ENCODE results near the gene ZBTB7C.

The ZBTB7C gene

DNA sequence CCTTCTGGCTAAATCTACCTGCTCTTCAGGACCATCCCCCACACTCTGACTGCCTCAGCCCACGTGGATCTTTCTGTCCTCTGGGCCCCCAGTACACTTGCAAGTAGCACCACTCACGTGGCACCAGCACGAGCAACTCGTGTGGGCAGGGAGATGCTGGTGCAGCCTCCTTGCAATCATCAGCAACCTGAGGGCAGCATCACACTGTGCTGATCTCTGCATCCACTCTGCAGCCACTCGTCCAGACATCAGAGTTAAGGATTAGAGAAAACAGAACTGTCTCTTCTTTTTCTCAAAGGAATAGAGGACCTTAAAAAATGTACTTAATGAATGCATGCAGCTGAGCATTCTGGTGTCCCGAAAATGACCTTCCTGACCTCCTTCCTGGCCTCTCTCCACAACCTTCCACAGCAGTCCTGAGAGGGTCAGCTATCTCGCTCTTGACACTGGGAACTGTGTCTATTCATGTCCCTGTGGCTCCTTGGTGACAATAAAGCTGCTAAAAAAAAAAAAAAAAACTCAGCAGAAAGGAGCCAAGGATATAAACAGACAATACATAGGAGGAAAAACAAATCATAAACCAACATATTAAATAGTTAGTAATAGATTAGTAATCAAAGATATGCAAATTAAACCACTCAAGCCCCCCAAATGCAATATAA, 145.9 kb downstream of the ZBTB7C start:
- no peaks in the 10 kb centered on the region for H3K9me3 ChIP-seq (ENCODE audit: low read length)
- no peaks in the 10 kb centered on the region for H3K27me3 ChIP-seq (ENCODE audit: control insufficient read depth in 1 of 2, insufficient read depth in 2 of 2, low read length in 2 of 2)
- H3K27ac ChIP-seq (ENCODE audit: low read depth, low read length): no peak overlapping the region
- H3K9ac ChIP-seq (ENCODE audit: low read length): no peak overlapping the region
- H3K4me1 ChIP-seq (ENCODE audit: insufficient read depth, low read length): no peaks in the 10 kb centered on the region
- no peaks in the 10 kb centered on the region for H3K36me3 ChIP-seq (ENCODE audit: insufficient read depth, low read length)
- no peak overlapping the region for H3K4me3 ChIP-seq (ENCODE audit: low read depth in 1 of 2, low read length in 2 of 2)

DNA sequence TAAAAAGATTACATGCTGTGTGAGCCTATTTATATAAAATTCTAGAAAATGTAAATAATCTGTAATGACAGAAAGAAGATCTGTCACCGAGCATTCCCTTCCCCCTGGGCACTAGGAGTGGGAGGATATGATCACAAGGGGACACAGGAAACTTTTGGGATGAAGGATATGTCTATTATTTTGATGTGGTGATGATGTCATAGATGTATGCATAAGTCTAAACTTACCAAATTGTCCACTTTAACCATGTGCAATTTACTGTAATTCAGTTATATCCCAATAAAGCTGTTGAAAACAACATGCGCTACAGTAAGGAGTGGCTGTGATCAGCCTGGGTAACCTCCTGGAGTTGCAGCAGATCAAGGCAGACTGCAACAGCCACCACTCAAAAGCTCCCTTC, 148.9 kb downstream of the ZBTB7C start:
- Histone ChIP-seq H3K27ac (ENCODE audit: low read depth, low read length) (no peak overlapping the region), H3K9ac (ENCODE audit: low read length) (no peak overlapping the region), H3K27me3 (ENCODE audit: control insufficient read depth in 1 of 2, insufficient read depth in 2 of 2, low read length in 2 of 2) (no peaks in the 10 kb centered on the region), H3K4me3 (ENCODE audit: low read depth in 1 of 2, low read length in 2 of 2) (no peak overlapping the region), H3K4me1 (ENCODE audit: insufficient read depth, low read length) (no peaks in the 10 kb centered on the region), H3K36me3 (ENCODE audit: insufficient read depth, low read length) (no peaks in the 10 kb centered on the region), H3K9me3 (ENCODE audit: low read length) (no peaks in the 10 kb centered on the region)

DNA sequence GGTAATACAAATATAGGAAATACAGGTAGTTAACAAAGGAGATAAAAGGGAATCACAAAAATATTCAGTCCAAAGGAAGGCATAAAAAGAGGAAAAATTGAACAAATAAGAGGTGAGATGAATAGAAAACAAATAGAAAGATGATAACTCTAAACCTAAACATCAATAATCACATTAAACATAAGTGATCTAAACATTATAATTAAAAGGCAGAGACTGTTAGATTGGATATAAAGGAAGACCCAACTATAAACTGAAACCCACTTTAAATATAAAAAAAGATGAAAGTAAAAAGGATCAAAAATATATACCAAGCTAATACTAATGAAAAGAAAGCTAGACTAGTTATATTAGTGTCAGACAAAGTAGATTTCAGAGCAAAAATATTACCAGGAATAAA, 152.3 kb downstream of the ZBTB7C start:
- H3K27ac ChIP-seq (ENCODE audit: low read depth, low read length): no peak overlapping the region
- no peaks in the 10 kb centered on the region for H3K9me3 ChIP-seq (ENCODE audit: low read length)
- H3K27me3 ChIP-seq (ENCODE audit: control insufficient read depth in 1 of 2, insufficient read depth in 2 of 2, low read length in 2 of 2): no peaks in the 10 kb centered on the region
- H3K36me3 ChIP-seq (ENCODE audit: insufficient read depth, low read length): no peaks in the 10 kb centered on the region
- H3K4me3 ChIP-seq (ENCODE audit: low read depth in 1 of 2, low read length in 2 of 2): no peak overlapping the region
- H3K9ac ChIP-seq (ENCODE audit: low read length): no peak overlapping the region
- no peaks in the 10 kb centered on the region for H3K4me1 ChIP-seq (ENCODE audit: insufficient read depth, low read length)

DNA sequence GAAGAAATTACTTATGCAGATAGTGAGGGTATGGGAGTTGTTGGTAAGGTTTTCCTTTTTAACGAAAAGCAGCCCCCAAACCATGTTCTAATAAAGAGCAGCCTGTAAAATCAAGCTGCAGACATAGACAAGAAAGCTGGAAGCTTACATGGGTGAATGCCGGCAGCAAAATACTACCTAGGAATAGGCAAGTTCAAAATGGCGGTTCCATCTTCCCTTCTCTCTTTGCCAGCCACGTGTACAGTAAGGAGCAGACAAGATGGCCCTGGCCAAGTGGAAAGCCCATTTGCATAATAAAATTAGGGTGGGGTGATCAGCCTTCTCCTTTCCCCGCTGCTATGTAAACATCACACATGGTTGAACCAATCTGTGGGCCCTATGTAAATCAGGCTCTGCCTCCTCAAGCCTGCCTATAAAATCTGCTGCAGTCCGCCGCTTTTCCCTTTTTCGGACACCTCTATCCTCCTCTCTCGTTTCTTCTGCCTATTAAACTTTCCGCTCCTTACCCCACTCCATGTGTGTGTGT, 155.0 kb downstream of the ZBTB7C start:
- Histone ChIP-seq H3K27ac (ENCODE audit: low read depth, low read length) (no peak overlapping the region), H3K4me1 (ENCODE audit: insufficient read depth, low read length) (no peaks in the 10 kb centered on the region)

DNA sequence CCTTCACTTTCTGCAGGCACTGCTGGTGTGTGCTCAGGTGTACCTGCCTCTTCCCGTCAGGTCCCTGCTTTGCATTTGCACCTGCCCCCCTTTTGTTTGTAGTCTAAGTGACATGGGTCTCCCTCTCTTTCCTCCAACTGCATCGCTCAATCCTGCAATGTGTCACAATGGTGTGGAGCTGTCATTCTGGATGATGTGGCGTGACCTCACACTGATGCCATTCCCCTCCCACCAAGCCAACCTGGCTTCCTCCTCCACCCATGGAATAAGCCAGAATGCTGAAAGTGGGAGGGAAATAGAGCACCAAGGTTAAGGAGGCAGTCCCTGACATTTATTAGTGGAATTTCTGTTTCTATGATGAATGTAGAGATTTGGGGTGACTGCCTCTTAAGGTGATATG, 156.7 kb downstream of the ZBTB7C start:
- no peaks in the 10 kb centered on the region for H3K27me3 ChIP-seq (ENCODE audit: control insufficient read depth in 1 of 2, insufficient read depth in 2 of 2, low read length in 2 of 2)

More for the DNA sequence above, 155.0 kb downstream of the ZBTB7C start:
- no peaks in the 10 kb centered on the region for H3K36me3 ChIP-seq (ENCODE audit: insufficient read depth, low read length)
- no peaks in the 10 kb centered on the region for H3K27me3 ChIP-seq (ENCODE audit: control insufficient read depth in 1 of 2, insufficient read depth in 2 of 2, low read length in 2 of 2)
- H3K4me3 ChIP-seq (ENCODE audit: low read depth in 1 of 2, low read length in 2 of 2): no peak overlapping the region
- no peak overlapping the region for H3K9ac ChIP-seq (ENCODE audit: low read length)
- no peaks in the 10 kb centered on the region for H3K9me3 ChIP-seq (ENCODE audit: low read length)

DNA sequence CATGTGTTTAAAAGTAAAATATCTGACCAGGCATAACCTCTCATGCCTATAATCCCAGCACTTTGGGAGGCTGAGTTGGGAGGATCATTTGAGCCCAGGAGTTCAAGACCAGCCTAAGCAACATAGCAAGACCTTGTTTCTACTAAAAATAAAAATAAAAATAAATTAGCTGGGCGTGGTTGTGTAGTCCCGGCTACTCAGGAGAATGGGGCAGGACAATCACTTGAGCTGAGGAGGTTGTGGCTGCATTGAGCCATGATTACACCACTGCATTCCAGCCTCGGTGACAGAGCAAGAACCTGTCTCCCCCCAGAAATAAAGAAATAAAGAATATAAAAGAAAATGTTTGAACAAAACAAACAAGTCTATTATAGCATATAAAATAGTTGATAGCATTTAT, 158.3 kb downstream of the ZBTB7C start:
- Histone ChIP-seq H3K4me1 (ENCODE audit: insufficient read depth, low read length) (no peaks in the 10 kb centered on the region), H3K9ac (ENCODE audit: low read length) (no peak overlapping the region), H3K9me3 (ENCODE audit: low read length) (no peaks in the 10 kb centered on the region), H3K36me3 (ENCODE audit: insufficient read depth, low read length) (no peaks in the 10 kb centered on the region), H3K27ac (ENCODE audit: low read depth, low read length) (no peak overlapping the region), H3K27me3 (ENCODE audit: control insufficient read depth in 1 of 2, insufficient read depth in 2 of 2, low read length in 2 of 2) (no peaks in the 10 kb centered on the region), H3K4me3 (ENCODE audit: low read depth in 1 of 2, low read length in 2 of 2) (no peak overlapping the region)

More for the DNA sequence above, 156.7 kb downstream of the ZBTB7C start:
- no peak overlapping the region for H3K27ac ChIP-seq (ENCODE audit: low read depth, low read length)
- H3K9me3 ChIP-seq (ENCODE audit: low read length): no peaks in the 10 kb centered on the region
- no peaks in the 10 kb centered on the region for H3K4me1 ChIP-seq (ENCODE audit: insufficient read depth, low read length)
- no peak overlapping the region for H3K9ac ChIP-seq (ENCODE audit: low read length)
- H3K4me3 ChIP-seq (ENCODE audit: low read depth in 1 of 2, low read length in 2 of 2): no peak overlapping the region
- H3K36me3 ChIP-seq (ENCODE audit: insufficient read depth, low read length): no peaks in the 10 kb centered on the region

DNA sequence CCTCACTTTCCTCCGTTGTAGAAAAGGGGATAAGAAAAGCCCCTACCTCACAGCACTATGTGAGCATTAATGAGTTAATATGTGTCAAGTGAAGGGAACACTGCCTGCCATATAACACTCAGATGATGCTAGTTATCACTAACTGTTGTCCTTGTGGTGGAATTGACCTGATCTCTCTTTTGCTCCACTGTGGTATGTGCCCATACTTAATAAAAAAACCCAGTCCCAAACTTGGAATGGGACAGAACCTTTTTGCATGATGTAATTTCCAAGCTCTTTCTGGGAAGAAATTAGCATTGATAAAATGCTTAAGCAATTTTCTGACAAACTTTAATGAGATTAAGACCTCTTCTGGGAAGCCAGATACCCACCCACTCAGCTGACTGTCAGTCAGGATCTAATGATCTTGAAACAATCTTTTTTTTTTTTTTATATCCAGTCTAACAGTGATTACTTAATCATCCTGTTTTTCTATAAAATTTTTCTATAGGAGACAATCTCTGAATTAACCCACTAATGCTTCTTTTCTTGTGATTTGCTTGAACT, 158.7 kb downstream of the ZBTB7C start:
- Histone ChIP-seq H3K27ac (ENCODE audit: low read depth, low read length) (no peak overlapping the region), H3K4me1 (ENCODE audit: insufficient read depth, low read length) (no peaks in the 10 kb centered on the region), H3K4me3 (ENCODE audit: low read depth in 1 of 2, low read length in 2 of 2) (no peak overlapping the region), H3K36me3 (ENCODE audit: insufficient read depth, low read length) (no peaks in the 10 kb centered on the region), H3K27me3 (ENCODE audit: control insufficient read depth in 1 of 2, insufficient read depth in 2 of 2, low read length in 2 of 2) (no peaks in the 10 kb centered on the region), H3K9ac (ENCODE audit: low read length) (no peak overlapping the region), H3K9me3 (ENCODE audit: low read length) (no peaks in the 10 kb centered on the region)

DNA sequence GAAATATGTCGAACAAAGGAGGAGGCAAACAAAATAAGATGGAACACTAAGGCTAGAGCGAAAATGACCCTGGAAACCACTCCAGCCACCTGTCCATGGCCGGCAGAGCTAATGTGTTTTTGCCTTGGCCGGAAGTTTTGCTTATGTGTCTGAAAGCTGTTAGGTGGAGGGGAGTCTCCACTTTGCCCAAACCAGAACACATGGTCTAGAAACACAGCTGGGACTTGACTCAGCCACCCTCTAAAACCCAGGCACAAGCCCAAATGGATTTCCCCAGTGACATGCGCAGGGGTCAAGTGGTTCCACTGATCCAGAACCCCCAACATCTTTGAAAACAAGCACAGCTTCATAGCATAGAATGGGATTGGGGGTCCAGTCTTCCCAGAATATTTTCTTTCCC, 159.3 kb downstream of the ZBTB7C start:
- H3K9ac ChIP-seq (ENCODE audit: low read length): no peak overlapping the region
- H3K36me3 ChIP-seq (ENCODE audit: insufficient read depth, low read length): no peaks in the 10 kb centered on the region
- H3K27ac ChIP-seq (ENCODE audit: low read depth, low read length): no peak overlapping the region
- H3K9me3 ChIP-seq (ENCODE audit: low read length): no peaks in the 10 kb centered on the region
- H3K4me3 ChIP-seq (ENCODE audit: low read depth in 1 of 2, low read length in 2 of 2): no peak overlapping the region
- H3K4me1 ChIP-seq (ENCODE audit: insufficient read depth, low read length): no peaks in the 10 kb centered on the region
- no peaks in the 10 kb centered on the region for H3K27me3 ChIP-seq (ENCODE audit: control insufficient read depth in 1 of 2, insufficient read depth in 2 of 2, low read length in 2 of 2)

DNA sequence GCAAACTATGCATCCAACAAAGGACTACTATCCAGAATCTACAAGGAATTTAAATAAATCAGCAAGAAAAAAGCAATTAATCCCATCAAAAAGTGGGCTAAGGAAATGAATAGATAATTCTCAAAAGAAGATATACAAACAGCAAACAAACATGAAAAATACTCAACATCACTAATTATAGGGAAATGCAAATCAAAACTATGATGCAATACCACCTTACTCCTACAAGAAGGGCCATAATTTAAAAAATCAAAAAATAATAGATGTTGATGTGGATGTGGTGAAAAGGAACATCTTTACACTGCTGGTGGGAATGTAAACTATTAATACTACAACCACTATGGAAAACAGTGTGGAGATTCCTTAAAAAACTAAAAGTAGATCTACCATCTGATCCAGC, 164.7 kb downstream of the ZBTB7C start:
- H3K9ac ChIP-seq (ENCODE audit: low read length): no peak overlapping the region

DNA sequence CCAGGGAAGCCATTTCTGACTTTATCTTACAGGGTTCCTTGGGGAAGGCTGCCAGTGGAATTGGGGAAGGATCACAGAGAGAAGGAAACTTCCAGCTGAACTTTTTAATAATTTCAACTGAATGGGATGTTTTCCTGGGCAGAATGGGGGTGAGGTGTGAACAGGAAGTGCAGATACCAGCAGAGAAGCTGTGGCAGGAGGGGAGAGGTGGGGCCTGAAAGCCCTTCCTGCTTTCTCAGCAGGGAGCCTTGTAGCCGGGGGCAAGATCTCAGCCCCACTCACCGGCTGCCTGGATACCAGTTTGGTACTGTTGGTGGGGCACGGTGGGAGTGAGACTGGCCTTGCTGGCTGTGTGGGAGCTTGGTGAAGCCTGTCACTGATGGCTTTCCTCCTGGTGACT, 170.5 kb downstream of the ZBTB7C start:
- Histone ChIP-seq H3K9me3 (ENCODE audit: low read length) (no peaks in the 10 kb centered on the region), H3K36me3 (ENCODE audit: insufficient read depth, low read length) (no peaks in the 10 kb centered on the region), H3K4me1 (ENCODE audit: insufficient read depth, low read length) (no peaks in the 10 kb centered on the region), H3K9ac (ENCODE audit: low read length) (no peak overlapping the region), H3K27me3 (ENCODE audit: control insufficient read depth in 1 of 2, insufficient read depth in 2 of 2, low read length in 2 of 2) (no peaks in the 10 kb centered on the region), H3K4me3 (ENCODE audit: low read depth in 1 of 2, low read length in 2 of 2) (no peak overlapping the region), H3K27ac (ENCODE audit: low read depth, low read length) (no peak overlapping the region)

More for the DNA sequence above, 164.7 kb downstream of the ZBTB7C start:
- Histone ChIP-seq H3K36me3 (ENCODE audit: insufficient read depth, low read length) (no peaks in the 10 kb centered on the region), H3K27me3 (ENCODE audit: control insufficient read depth in 1 of 2, insufficient read depth in 2 of 2, low read length in 2 of 2) (no peaks in the 10 kb centered on the region), H3K4me3 (ENCODE audit: low read depth in 1 of 2, low read length in 2 of 2) (no peak overlapping the region), H3K4me1 (ENCODE audit: insufficient read depth, low read length) (no peaks in the 10 kb centered on the region), H3K9me3 (ENCODE audit: low read length) (no peaks in the 10 kb centered on the region), H3K27ac (ENCODE audit: low read depth, low read length) (no peak overlapping the region)

DNA sequence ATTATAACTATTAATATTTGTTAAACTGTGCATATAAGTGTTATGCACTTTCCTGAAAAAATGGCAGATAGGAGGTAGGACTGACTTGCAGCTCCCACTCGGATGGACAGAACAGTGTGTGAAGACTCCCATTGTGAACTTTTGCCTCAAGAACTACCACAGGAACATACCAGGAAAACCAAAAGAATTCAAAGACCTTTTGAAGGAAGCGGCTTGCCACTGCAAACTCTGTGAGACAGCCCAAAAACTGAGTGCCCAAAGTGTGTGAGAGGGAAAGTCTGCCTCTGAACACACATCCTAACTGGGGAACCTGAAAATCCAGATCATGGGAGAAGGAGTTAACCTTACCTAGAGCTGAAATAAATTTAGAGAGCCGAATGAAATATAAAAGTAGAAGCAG, 171.0 kb downstream of the ZBTB7C start:
- H3K27me3 ChIP-seq (ENCODE audit: control insufficient read depth in 1 of 2, insufficient read depth in 2 of 2, low read length in 2 of 2): no peaks in the 10 kb centered on the region
- no peak overlapping the region for H3K4me3 ChIP-seq (ENCODE audit: low read depth in 1 of 2, low read length in 2 of 2)
- no peak overlapping the region for H3K27ac ChIP-seq (ENCODE audit: low read depth, low read length)
- no peaks in the 10 kb centered on the region for H3K9me3 ChIP-seq (ENCODE audit: low read length)
- no peaks in the 10 kb centered on the region for H3K4me1 ChIP-seq (ENCODE audit: insufficient read depth, low read length)
- H3K9ac ChIP-seq (ENCODE audit: low read length): no peak overlapping the region
- H3K36me3 ChIP-seq (ENCODE audit: insufficient read depth, low read length): no peaks in the 10 kb centered on the region

DNA sequence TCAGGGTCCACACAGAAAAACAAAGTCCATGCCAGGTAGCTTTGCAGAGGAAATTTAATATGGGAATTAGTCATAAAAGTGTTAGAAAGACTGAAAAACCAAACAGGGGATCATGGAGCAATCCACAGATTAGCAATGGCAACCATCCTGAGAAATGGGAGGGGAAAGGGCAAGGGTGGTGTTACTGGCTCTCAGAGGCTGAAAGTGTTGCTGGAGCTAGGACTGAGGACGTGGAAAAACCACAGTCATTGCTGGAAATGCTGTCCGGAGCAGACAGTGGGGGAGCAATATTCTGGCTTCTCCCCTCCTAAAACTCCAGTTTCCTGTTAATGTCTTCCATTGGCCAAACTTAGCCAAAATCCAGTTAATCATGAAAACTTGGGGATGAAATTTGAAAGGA, 172.4 kb downstream of the ZBTB7C start:
- no peak overlapping the region for H3K4me3 ChIP-seq (ENCODE audit: low read depth in 1 of 2, low read length in 2 of 2)
- H3K27me3 ChIP-seq (ENCODE audit: control insufficient read depth in 1 of 2, insufficient read depth in 2 of 2, low read length in 2 of 2): no peaks in the 10 kb centered on the region
- H3K9ac ChIP-seq (ENCODE audit: low read length): no peak overlapping the region
- H3K4me1 ChIP-seq (ENCODE audit: insufficient read depth, low read length): no peaks in the 10 kb centered on the region
- no peaks in the 10 kb centered on the region for H3K9me3 ChIP-seq (ENCODE audit: low read length)
- no peaks in the 10 kb centered on the region for H3K36me3 ChIP-seq (ENCODE audit: insufficient read depth, low read length)
- H3K27ac ChIP-seq (ENCODE audit: low read depth, low read length): no peak overlapping the region
